ENCODE data around the gene HNRNPK. TPM values are rescaled to one million over a fixed set of nuclear protein-coding genes. Genes with fewer than 3 reads are reported as not detected.

The HNRNPK gene
- total RNA-seq, 4 donors from 2014 or later = 310 to 396 (median 360) TPM

- Histone ChIP-seq H3K27me3 (no peaks in the 10 kb centered on the region), H3K9me3 (no peaks in the 10 kb centered on the region), H3K4me1 (peaks cover 0 to 43% (median 9%) of the 10 kb centered on the region in 4 donors), H3K27ac (no peak overlapping the region), H3K36me3 (peaks cover 0 to 65% (median 11%) of the 10 kb centered on the region in 3 donors), H3K4me3 (no peak overlapping the region)
- no peak for DNase-seq
- no peak for TF ChIP-seq CTCF (IDR thresholded peaks at IDR 0.05)
- TF ChIP-seq POLR2A (IDR thresholded peaks at IDR 0.05) = no peak
Observed at GRCh38 chr9:83976372-83976771, 3.6 kb downstream of the HNRNPK start.

GRCh38 chr9:83975300-83975699, 4.7 kb downstream of the HNRNPK start:
- Histone ChIP-seq H3K27ac (no peak overlapping the region), H3K9me3 (no peaks in the 10 kb centered on the region), H3K36me3 (peaks cover 2 to 75% (median 11%) of the 10 kb centered on the region in 3 donors), H3K27me3 (no peaks in the 10 kb centered on the region), H3K4me3 (no peak overlapping the region), H3K4me1 (peaks cover 0 to 43% (median 9%) of the 10 kb centered on the region in 4 donors)
- no peak for DNase-seq
- no peak for TF ChIP-seq CTCF (IDR thresholded peaks at IDR 0.05)
- TF ChIP-seq POLR2A (IDR thresholded peaks at IDR 0.05) = no peak

GRCh38 chr9:83972286-83972685, 7.7 kb downstream of the HNRNPK start:
- H3K36me3 ChIP-seq = peaks cover 6 to 100% (median 11%) of the 10 kb centered on the region in 3 donors
- H3K9me3 ChIP-seq = no peaks in the 10 kb centered on the region
- H3K4me3 ChIP-seq = no peak overlapping the region
- H3K27ac ChIP-seq = no peak overlapping the region
- H3K27me3 ChIP-seq = no peaks in the 10 kb centered on the region
- peaks cover 0 to 34% (median 3%) of the 10 kb centered on the region in 4 donors for H3K4me1 ChIP-seq
- TF ChIP-seq POLR2A (IDR thresholded peaks at IDR 0.05) (no peak), CTCF (IDR thresholded peaks at IDR 0.05) (no peak)
- no peak for DNase-seq

GRCh38 chr9:83971485-83971884, 8.5 kb downstream of the HNRNPK start:
- Histone ChIP-seq H3K4me1 (peaks cover 0 to 26% (median 0%) of the 10 kb centered on the region in 4 donors), H3K27me3 (no peaks in the 10 kb centered on the region), H3K36me3 (peaks cover 6 to 100% (median 11%) of the 10 kb centered on the region in 3 donors), H3K9me3 (no peaks in the 10 kb centered on the region), H3K27ac (no peak overlapping the region), H3K4me3 (no peak overlapping the region)
- no peak for DNase-seq
- no peak for TF ChIP-seq POLR2A (IDR thresholded peaks at IDR 0.05)
- TF ChIP-seq CTCF (IDR thresholded peaks at IDR 0.05) = no peak

- Histone ChIP-seq H3K4me3 (no peak overlapping the region), H3K36me3 (peaks cover 6 to 87% (median 7%) of the 10 kb centered on the region in 3 donors), H3K27ac (no peak overlapping the region), H3K27me3 (no peaks in the 10 kb centered on the region), H3K4me1 (peaks cover 0 to 9% (median 0%) of the 10 kb centered on the region in 4 donors), H3K9me3 (no peaks in the 10 kb centered on the region)
- TF ChIP-seq CTCF (IDR thresholded peaks at IDR 0.05) = no peak
- no peak for TF ChIP-seq POLR2A (IDR thresholded peaks at IDR 0.05)
- no peak for DNase-seq
Observed at GRCh38 chr9:83969602-83970001, 10.4 kb downstream of the HNRNPK start.

GRCh38 chr9:83967073-83967472, 12.9 kb downstream of the HNRNPK start:
- no peak for TF ChIP-seq POLR2A (IDR thresholded peaks at IDR 0.05)
- no peak for TF ChIP-seq CTCF (IDR thresholded peaks at IDR 0.05)
- H3K27ac ChIP-seq = no peak overlapping the region
- DNase-seq = no peak
- no peaks in the 10 kb centered on the region for H3K9me3 ChIP-seq
- no peak overlapping the region for H3K4me3 ChIP-seq
- H3K4me1 ChIP-seq = no peaks in the 10 kb centered on the region
- no peaks in the 10 kb centered on the region for H3K27me3 ChIP-seq
- peaks cover 0 to 62% (median 6%) of the 10 kb centered on the region in 3 donors for H3K36me3 ChIP-seq
